Mesendoderm (in vitro differentiated cells): ENCODE measurements around the gene SRGAP2B.
"Not testable (repeated sequence)": the region's sequence is repeated elsewhere in the genome, so short reads cannot be mapped to it uniquely, and the experiment has no call there.

Source experiments
- DNase-seq: peaks from one replicate; pipeline ENCODE4 v3.0.0; 2013
- H2AK5ac ChIP-seq: 2 replicates; pipeline ENCODE4 v1.6.1; 2013; ENCODE audit warnings: low read length, inconsistent platforms
- H2BK120ac ChIP-seq: 2 replicates; pipeline ENCODE4 v1.6.1; 2013; ENCODE audit warnings: low read depth, mild to moderate bottlenecking, low read length, moderate library complexity, mixed read lengths
- H2BK15ac ChIP-seq: replicated peaks from 2 replicates; pipeline ENCODE4 v1.6.1; 2013; ENCODE audit warnings: low read depth, mild to moderate bottlenecking, moderate library complexity
- H2BK5ac ChIP-seq: 2 replicates; pipeline ENCODE4 v1.6.1; 2013; ENCODE audit warnings: low read length, inconsistent platforms
- H3K18ac ChIP-seq: 2 replicates; pipeline ENCODE4 v1.6.1; 2013; ENCODE audit warnings: mild to moderate bottlenecking, low read length, mixed read lengths
- H3K23ac ChIP-seq: one replicate; pipeline ENCODE4 v1.6.1; 2013; ENCODE audit warnings: low read length
- H3K27ac ChIP-seq: 2 replicates; pipeline ENCODE4 v1.5.1; 2013; ENCODE audit warnings: low read depth, mild to moderate bottlenecking, inconsistent platforms, low read length, moderate library complexity
- H3K27me3 ChIP-seq: 2 replicates; pipeline ENCODE4 v1.6.1; 2013; ENCODE audit warnings: low read length, control low read depth, mild to moderate bottlenecking, inconsistent platforms; ENCODE audit not compliant: insufficient read depth, poor library complexity
- H3K36me3 ChIP-seq: 2 replicates; pipeline ENCODE4 v1.6.1; 2013; ENCODE audit warnings: low read length, inconsistent platforms; ENCODE audit not compliant: control insufficient read depth, insufficient read depth
- H3K4ac ChIP-seq: one replicate; pipeline ENCODE4 v1.6.1; 2013; ENCODE audit warnings: low read depth, mild to moderate bottlenecking, low read length, moderate library complexity
- H3K4me1 ChIP-seq: 2 replicates; pipeline ENCODE4 v1.6.1; 2013; ENCODE audit warnings: low read depth, low read length, inconsistent platforms; ENCODE audit not compliant: control insufficient read depth
- H3K4me2 ChIP-seq: 2 replicates; pipeline ENCODE4 v1.6.1; 2013; ENCODE audit warnings: low read length
- H3K4me3 ChIP-seq: 2 replicates; pipeline ENCODE4 v1.5.1; 2013; ENCODE audit warnings: mild to moderate bottlenecking, low read length
- H3K56ac ChIP-seq: one replicate; pipeline ENCODE4 v1.6.1; 2013; ENCODE audit warnings: low read length
- H3K79me1 ChIP-seq: 2 replicates; pipeline ENCODE4 v1.6.1; 2013; ENCODE audit warnings: low read length, inconsistent platforms
- H3K79me2 ChIP-seq: 2 replicates; pipeline ENCODE4 v1.6.1; 2013; ENCODE audit warnings: mild to moderate bottlenecking, low read length; ENCODE audit not compliant: control insufficient read depth, insufficient read depth
- H3K9ac ChIP-seq: 2 replicates; pipeline ENCODE4 v1.6.1; 2013; ENCODE audit warnings: low read length, inconsistent platforms
- H4K5ac ChIP-seq: one replicate; pipeline ENCODE4 v1.6.1; 2013; ENCODE audit warnings: low read length
- H4K8ac ChIP-seq: one replicate; pipeline ENCODE4 v1.6.1; 2013; ENCODE audit warnings: low read depth, mild to moderate bottlenecking, control low read depth, low read length, moderate library complexity
- WGBS: extraction: QIAGEN DNeasy Blood & Tissue Kit; methylation state at CpG from one replicate; pipeline ENCODE4 v1.1.7; 2013; ENCODE audit warnings: low lambda C conversion rate, missing lambda C conversion rate; ENCODE audit not compliant: insufficient coverage; ENCODE audit errors: extremely low coverage; 5-methylcytosine and 5-hydroxymethylcytosine counted together

Gene SRGAP2B

GRCh38 chr1:144995833-144996410 lies 99.2 kb downstream of the SRGAP2B start:
- not testable (repeated sequence) for H3K23ac ChIP-seq, H3K27ac ChIP-seq, DNase-seq, H4K8ac ChIP-seq, H3K4ac ChIP-seq, H3K4me2 ChIP-seq, H2BK15ac ChIP-seq, H3K79me1 ChIP-seq, H2BK120ac ChIP-seq, H3K56ac ChIP-seq, H3K4me1 ChIP-seq, H2BK5ac ChIP-seq, H3K36me3 ChIP-seq, H3K27me3 ChIP-seq, H3K79me2 ChIP-seq, H3K4me3 ChIP-seq, H3K18ac ChIP-seq, H2AK5ac ChIP-seq, H4K5ac ChIP-seq, H3K9ac ChIP-seq

- not testable (repeated sequence) for H3K27ac ChIP-seq
Measured at GRCh38 chr1:144992915-144993314, 102.2 kb downstream of the SRGAP2B start.

GRCh38 chr1:144990611-144991010 lies 104.5 kb downstream of the SRGAP2B start:
- H3K27ac ChIP-seq, H3K56ac ChIP-seq, H3K4me1 ChIP-seq, H3K18ac ChIP-seq, H2BK5ac ChIP-seq, H3K36me3 ChIP-seq, H3K4me2 ChIP-seq, H4K5ac ChIP-seq, H2BK15ac ChIP-seq, H2BK120ac ChIP-seq, H3K9ac ChIP-seq, H3K79me2 ChIP-seq, DNase-seq, H3K4ac ChIP-seq, H3K23ac ChIP-seq, H3K4me3 ChIP-seq, H3K79me1 ChIP-seq, H4K8ac ChIP-seq, H2AK5ac ChIP-seq, H3K27me3 ChIP-seq: not testable (repeated sequence)
- no CpG with 5 or more reads among the region's 29 CpGs for WGBS

More at GRCh38 chr1:144992915-144993314, 102.2 kb downstream of the SRGAP2B start:
- H3K27me3 ChIP-seq, H3K23ac ChIP-seq, H3K4ac ChIP-seq, H3K79me2 ChIP-seq, DNase-seq, H2AK5ac ChIP-seq, H3K4me2 ChIP-seq, H3K4me3 ChIP-seq, H2BK15ac ChIP-seq, H3K36me3 ChIP-seq, H4K5ac ChIP-seq, H3K9ac ChIP-seq, H3K79me1 ChIP-seq, H3K56ac ChIP-seq, H2BK120ac ChIP-seq, H3K18ac ChIP-seq, H4K8ac ChIP-seq, H2BK5ac ChIP-seq, H3K4me1 ChIP-seq: not testable (repeated sequence)
- WGBS, result no CpG with 5 or more reads among the region's 1 CpG

- H3K36me3 ChIP-seq, H3K79me2 ChIP-seq, H2BK5ac ChIP-seq, H3K4me3 ChIP-seq, H3K4ac ChIP-seq, H3K56ac ChIP-seq, H2AK5ac ChIP-seq, H3K4me1 ChIP-seq, H3K4me2 ChIP-seq, H4K8ac ChIP-seq, H3K9ac ChIP-seq, H2BK15ac ChIP-seq, H2BK120ac ChIP-seq, H3K23ac ChIP-seq, H3K18ac ChIP-seq, H3K27ac ChIP-seq, DNase-seq, H3K79me1 ChIP-seq, H3K27me3 ChIP-seq, H4K5ac ChIP-seq: not testable (repeated sequence)
- WGBS, result no CpG with 5 or more reads among the region's 2 CpGs
Measured at GRCh38 chr1:144987131-144987530, 108.0 kb downstream of the SRGAP2B start.

- H2BK5ac ChIP-seq, H3K4me3 ChIP-seq, H3K4me2 ChIP-seq, H4K5ac ChIP-seq, H2AK5ac ChIP-seq, H3K36me3 ChIP-seq, H3K56ac ChIP-seq, H2BK120ac ChIP-seq, H3K79me2 ChIP-seq, H2BK15ac ChIP-seq, H3K27ac ChIP-seq, H3K27me3 ChIP-seq, H3K23ac ChIP-seq, H3K4ac ChIP-seq, H3K79me1 ChIP-seq, H3K4me1 ChIP-seq, H4K8ac ChIP-seq, DNase-seq, H3K18ac ChIP-seq, H3K9ac ChIP-seq: not testable (repeated sequence)
- WGBS, result no CpG with 5 or more reads among the region's 7 CpGs
Measured at GRCh38 chr1:144986171-144986860, 108.8 kb downstream of the SRGAP2B start.
